ENCODE measurements around the gene LDLRAP1. TPM values are rescaled to one million over a fixed set of nuclear protein-coding genes. Genes with fewer than 3 reads are reported as not detected.

The LDLRAP1 gene
- total and polyA plus RNA-seq, 9 of the 15 experiments (the other 6 are each of a cell fraction or from before 2014, with no cell fraction given): 0.56 to 29.6 (median 16.2) TPM

DNA sequence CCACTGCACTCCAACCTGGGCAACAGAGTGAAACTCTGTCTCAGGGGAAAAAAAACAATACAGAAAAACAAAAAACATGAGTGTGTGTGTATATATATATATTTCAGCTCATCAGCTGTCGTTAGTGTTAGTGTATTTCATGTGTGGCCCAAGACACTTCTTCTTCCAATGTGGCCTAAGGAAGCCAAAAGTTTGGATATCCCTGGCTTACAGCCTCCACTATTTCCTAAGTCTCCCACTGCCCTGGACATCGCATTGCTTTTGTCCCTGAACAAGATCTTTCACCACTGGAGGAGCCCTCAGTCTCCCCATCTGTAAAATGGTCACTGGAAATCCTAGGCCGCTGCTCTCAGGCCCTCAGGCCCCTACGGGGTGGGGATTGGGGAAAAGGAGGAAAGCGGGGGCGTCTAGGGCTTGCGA, 391 bp upstream of the LDLRAP1 start (continued):
- TF ChIP-seq SMARCC2 (IDR thresholded peaks at IDR 0.05; ENCODE audit: low read depth) (no peak), DNMT1 (IDR thresholded peaks at IDR 0.05) (no peak), CREB1 (IDR thresholded peaks at IDR 0.05) (no peak), CREB1 (CRISPR knock-in tag; IDR thresholded peaks at IDR 0.05) (0 out of 2 replicates have a peak, but pooled peaks have one; percentile 45), SREBF1 (IDR thresholded peaks at IDR 0.05; ENCODE audit: borderline replicate concordance, low read depth, low read length) (no peak), ARNT (IDR thresholded peaks at IDR 0.05) (0 out of 4 replicates have a peak, but pooled peaks of 1 of the 2 experiments have one; percentile 41), BRD9 (IDR thresholded peaks at IDR 0.05; ENCODE audit: low read depth, partially characterized antibody) (peak; percentile 64), BHLHE40 (IDR thresholded peaks at IDR 0.05; ENCODE audit: low read length) (no peak), RCOR1 (IDR thresholded peaks at IDR 0.05; ENCODE audit: borderline replicate concordance in 1 of 2, low read depth in 2 of 2, low read length in 2 of 2) (peak; percentile 91 to 96), MYBL2 (IDR thresholded peaks at IDR 0.05; ENCODE audit: low read depth) (no peak), MYBL2 (CRISPR knock-in tag; IDR thresholded peaks at IDR 0.05; ENCODE audit: borderline replicate concordance) (no peak), ADNP (tag; IDR thresholded peaks at IDR 0.05) (peak; percentile 99), ZNF121 (CRISPR knock-in tag; conservative IDR thresholded peaks at IDR 0.05) (no peak), ZSCAN29 (IDR thresholded peaks at IDR 0.05) (no peak), TEAD2 (tag; IDR thresholded peaks at IDR 0.05) (no peak), SMARCA4 (IDR thresholded peaks at IDR 0.05) (peak; percentile 30; the same call in 1 of the 2 replicates), RB1 (IDR thresholded peaks at IDR 0.05; ENCODE audit: low read depth) (no peak), ZNF274 (IDR thresholded peaks at IDR 0.05; ENCODE audit: borderline replicate concordance, low read depth, low read length) (no peak), SRSF7 (optimal IDR thresholded peaks at IDR 0.05; ENCODE audit: low read depth, low read length) (no peak), HDGF (IDR thresholded peaks at IDR 0.05) (peak; percentile 94), ZNF12 (CRISPR knock-in tag; IDR thresholded peaks at IDR 0.05) (peak; percentile 71), ASH1L (IDR thresholded peaks at IDR 0.05; ENCODE audit: borderline replicate concordance, low read depth, partially characterized antibody) (no peak), ZNF165 (CRISPR knock-in tag; IDR thresholded peaks at IDR 0.05; ENCODE audit: borderline replicate concordance) (no peak), NBN (IDR thresholded peaks at IDR 0.05; ENCODE audit: low read depth) (0 out of 2 replicates have a peak, but pooled peaks have one; percentile 55)
- TF ChIP-seq, protein P1, sequence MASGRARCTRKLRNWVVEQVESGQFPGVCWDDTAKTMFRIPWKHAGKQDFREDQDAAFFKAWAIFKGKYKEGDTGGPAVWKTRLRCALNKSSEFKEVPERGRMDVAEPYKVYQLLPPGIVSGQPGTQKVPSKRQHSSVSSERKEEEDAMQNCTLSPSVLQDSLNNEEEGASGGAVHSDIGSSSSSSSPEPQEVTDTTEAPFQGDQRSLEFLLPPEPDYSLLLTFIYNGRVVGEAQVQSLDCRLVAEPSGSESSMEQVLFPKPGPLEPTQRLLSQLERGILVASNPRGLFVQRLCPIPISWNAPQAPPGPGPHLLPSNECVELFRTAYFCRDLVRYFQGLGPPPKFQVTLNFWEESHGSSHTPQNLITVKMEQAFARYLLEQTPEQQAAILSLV (tag; IDR thresholded peaks at IDR 0.05): no peak
- TF ChIP-seq, protein P2, sequence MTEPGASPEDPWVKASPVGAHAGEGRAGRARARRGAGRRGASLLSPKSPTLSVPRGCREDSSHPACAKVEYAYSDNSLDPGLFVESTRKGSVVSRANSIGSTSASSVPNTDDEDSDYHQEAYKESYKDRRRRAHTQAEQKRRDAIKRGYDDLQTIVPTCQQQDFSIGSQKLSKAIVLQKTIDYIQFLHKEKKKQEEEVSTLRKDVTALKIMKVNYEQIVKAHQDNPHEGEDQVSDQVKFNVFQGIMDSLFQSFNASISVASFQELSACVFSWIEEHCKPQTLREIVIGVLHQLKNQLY (CRISPR knock-in tag; conservative IDR thresholded peaks at IDR 0.05): no peak
- TF ChIP-seq, protein P3, sequence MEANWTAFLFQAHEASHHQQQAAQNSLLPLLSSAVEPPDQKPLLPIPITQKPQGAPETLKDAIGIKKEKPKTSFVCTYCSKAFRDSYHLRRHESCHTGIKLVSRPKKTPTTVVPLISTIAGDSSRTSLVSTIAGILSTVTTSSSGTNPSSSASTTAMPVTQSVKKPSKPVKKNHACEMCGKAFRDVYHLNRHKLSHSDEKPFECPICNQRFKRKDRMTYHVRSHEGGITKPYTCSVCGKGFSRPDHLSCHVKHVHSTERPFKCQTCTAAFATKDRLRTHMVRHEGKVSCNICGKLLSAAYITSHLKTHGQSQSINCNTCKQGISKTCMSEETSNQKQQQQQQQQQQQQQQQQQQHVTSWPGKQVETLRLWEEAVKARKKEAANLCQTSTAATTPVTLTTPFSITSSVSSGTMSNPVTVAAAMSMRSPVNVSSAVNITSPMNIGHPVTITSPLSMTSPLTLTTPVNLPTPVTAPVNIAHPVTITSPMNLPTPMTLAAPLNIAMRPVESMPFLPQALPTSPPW (CRISPR knock-in tag; IDR thresholded peaks at IDR 0.05): no peak
- TF ChIP-seq, protein P4, sequence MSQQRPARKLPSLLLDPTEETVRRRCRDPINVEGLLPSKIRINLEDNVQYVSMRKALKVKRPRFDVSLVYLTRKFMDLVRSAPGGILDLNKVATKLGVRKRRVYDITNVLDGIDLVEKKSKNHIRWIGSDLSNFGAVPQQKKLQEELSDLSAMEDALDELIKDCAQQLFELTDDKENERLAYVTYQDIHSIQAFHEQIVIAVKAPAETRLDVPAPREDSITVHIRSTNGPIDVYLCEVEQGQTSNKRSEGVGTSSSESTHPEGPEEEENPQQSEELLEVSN (IDR thresholded peaks at IDR 0.05; ENCODE audit: borderline replicate concordance in 1 of 2, extremely low read depth in 1 of 2, insufficient read depth in 1 of 2, insufficient read length in 1 of 2, low read depth in 1 of 2, low read length in 1 of 2, poor library complexity in 1 of 2, severe bottlenecking in 1 of 2): no peak

All from K562 (cell line).